Measurements from ENCODE around the gene OGN. TPM values are rescaled to one million over a fixed set of nuclear protein-coding genes. Genes with fewer than 3 reads are reported as not detected.

OGN gene, protein sequence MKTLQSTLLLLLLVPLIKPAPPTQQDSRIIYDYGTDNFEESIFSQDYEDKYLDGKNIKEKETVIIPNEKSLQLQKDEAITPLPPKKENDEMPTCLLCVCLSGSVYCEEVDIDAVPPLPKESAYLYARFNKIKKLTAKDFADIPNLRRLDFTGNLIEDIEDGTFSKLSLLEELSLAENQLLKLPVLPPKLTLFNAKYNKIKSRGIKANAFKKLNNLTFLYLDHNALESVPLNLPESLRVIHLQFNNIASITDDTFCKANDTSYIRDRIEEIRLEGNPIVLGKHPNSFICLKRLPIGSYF
- total RNA-seq (under 1 TPM; 0.10 to 0.41 (median 0.23) TPM), total RNA-seq (0 to 0.48 (median 0.12) reads per million in 29 experiments)
- 0.64 TPM for total RNA-seq (2013)

DNA sequence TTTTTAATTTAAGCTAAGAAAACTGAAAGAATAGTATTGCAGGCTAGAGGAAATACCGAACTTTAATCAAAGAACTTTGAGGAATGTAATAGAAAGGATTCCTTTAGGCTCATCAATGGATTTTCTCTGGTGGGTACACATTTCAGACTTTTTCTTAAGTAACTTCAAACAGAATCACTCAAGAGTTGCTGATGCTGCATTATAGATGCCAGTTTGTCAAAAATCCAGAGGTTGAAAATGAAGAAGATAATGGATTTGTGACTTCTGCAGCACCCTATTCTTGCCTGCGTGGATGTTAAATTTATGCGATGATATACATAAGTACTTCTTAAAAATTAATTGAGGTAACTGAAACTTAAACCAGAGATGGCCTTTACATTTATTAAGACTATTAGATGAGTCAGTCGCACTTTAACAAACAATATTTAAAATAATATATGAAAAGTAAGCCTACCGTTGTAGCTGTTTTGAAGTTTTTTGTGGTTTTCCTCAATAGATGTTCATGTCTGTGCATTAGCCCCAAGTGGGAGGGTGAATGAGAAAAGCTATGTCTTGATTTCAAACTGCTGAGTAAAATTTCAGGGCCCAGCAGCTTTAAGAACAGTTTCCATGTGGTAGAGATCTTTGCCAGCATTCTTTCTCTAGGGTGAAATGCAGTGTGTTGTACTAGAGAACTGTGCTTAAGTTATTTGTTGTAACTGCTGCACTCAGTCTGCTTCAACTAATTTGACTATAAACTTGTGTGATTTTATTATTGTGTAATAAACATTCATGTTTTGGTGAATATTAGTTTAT is at the start of gene OGN:
TSS of gene OGN (minus strand) at position 537 of the 795 bp plus-strand sequence. CDS start 1,171 bp downstream, outside the sequence.
- H3K27ac ChIP-seq (ENCODE audit: low read length): no peak within 1 kb of the TSS
- no peaks in the 10 kb centered on the region for H3K27me3 ChIP-seq (replicated peaks in 1 of 2; ENCODE audit: control insufficient read depth in 2 of 2, extremely low read depth in 1 of 2, insufficient read depth in 2 of 2, low read length in 1 of 2)
- ChIA-PET CTCF (interaction anchor here in 1 of 2 donors (0.6 kb wide), 1 partner anchor 21 kb away, joined by 3 read pairs; no protein-coding TSS in a partner anchor), POLR2A (interaction anchor here in 1 of 2 donors (0.7 kb wide), 1 partner anchor 40 kb away, joined by 3 read pairs; no protein-coding TSS in a partner anchor)
- Mint-ChIP-seq H3K27me3 (no peaks in the 10 kb centered on the region), H3K36me3 (no peaks in the 10 kb centered on the region), H3K9me3 (no peaks in the 10 kb centered on the region), H3K27ac (peak within 1 kb of the TSS in 1 of 2 donors; percentile 36), H3K4me3 (no peak within 1 kb of the TSS), H3K4me1 (peaks cover 29 to 30% (median 29%) of the 10 kb centered on the region in 3 donors)
- no peak within 1 kb of the TSS for H3K4me3 ChIP-seq (ENCODE audit: control insufficient read depth in 1 of 2, extremely low read depth in 1 of 2, low read length in 1 of 2)
- no peaks in the 10 kb centered on the region for H3K36me3 ChIP-seq (ENCODE audit: control insufficient read depth in 2 of 2, extremely low read depth in 1 of 2, insufficient read depth in 1 of 2, low read length in 1 of 2)
- DNase-seq (no peak), ATAC-seq (replicated peaks in 1 of 4) (no peak)
- H3K4me1 ChIP-seq (ENCODE audit: control insufficient read depth in 1 of 2, extremely low read depth in 1 of 2, insufficient read depth in 2 of 2, low read length in 2 of 2): peaks cover 14 to 26% of the 10 kb centered on the region in 2 experiments
- no CpG with 5 or more reads among the region's 5 CpGs for WGBS (ENCODE audit: insufficient coverage)
- H3K9me3 ChIP-seq: no peaks in the 10 kb centered on the region

DNA sequence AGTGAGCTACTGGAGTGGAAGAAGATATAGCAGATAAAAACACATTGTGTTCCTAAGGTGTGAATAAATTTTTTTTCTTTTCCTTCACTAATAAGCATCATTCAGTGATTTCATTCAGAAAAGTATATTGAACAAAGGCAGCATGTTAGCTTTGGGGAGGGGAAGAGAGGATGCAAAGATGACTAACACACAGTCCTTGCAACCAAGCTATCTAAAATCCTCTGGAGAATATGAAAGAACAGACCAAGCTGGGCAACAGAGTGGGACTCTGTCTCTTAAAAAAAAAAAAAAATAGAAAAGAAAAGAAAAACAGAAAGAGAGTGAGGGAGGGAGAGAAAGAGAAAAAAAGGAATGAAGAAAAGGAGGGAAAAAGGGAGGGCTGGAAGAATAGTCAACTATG is 42.2 kb upstream of the OGN start:
- DNase-seq: no peak
- POLR2A ChIA-PET: interaction anchor here (0.6 kb wide), 2 partner anchors 9 to 234 kb away, joined by 4 to 9 read pairs; no protein-coding TSS in a partner anchor
- Mint-ChIP-seq H3K4me1 (no peaks in the 10 kb centered on the region), H3K27me3 (no peaks in the 10 kb centered on the region), H3K4me3 (no peak overlapping the region), H3K9me3 (no peaks in the 10 kb centered on the region), H3K27ac (no peak overlapping the region), H3K36me3 (no peaks in the 10 kb centered on the region)
- no peak overlapping the region for H3K4me3 ChIP-seq (ENCODE audit: control insufficient read depth in 1 of 2, extremely low read depth in 1 of 2, low read length in 1 of 2)
- no peaks in the 10 kb centered on the region for H3K9me3 ChIP-seq
- no peaks in the 10 kb centered on the region for H3K4me1 ChIP-seq (ENCODE audit: control insufficient read depth in 1 of 2, extremely low read depth in 1 of 2, insufficient read depth in 2 of 2, low read length in 2 of 2)
- no peaks in the 10 kb centered on the region for H3K36me3 ChIP-seq (ENCODE audit: control insufficient read depth in 2 of 2, extremely low read depth in 1 of 2, insufficient read depth in 1 of 2, low read length in 1 of 2)
- CTCF ChIA-PET: interaction anchor here in 1 of 2 donors (0.7 kb wide), 1 partner anchor 12 kb away, joined by 5 read pairs; no protein-coding TSS in a partner anchor
- ATAC-seq (replicated peaks in 1 of 4): no peak
- H3K27ac ChIP-seq (ENCODE audit: low read length): no peak overlapping the region
- H3K27me3 ChIP-seq (replicated peaks in 1 of 2; ENCODE audit: control insufficient read depth in 2 of 2, extremely low read depth in 1 of 2, insufficient read depth in 2 of 2, low read length in 1 of 2): no peaks in the 10 kb centered on the region

DNA sequence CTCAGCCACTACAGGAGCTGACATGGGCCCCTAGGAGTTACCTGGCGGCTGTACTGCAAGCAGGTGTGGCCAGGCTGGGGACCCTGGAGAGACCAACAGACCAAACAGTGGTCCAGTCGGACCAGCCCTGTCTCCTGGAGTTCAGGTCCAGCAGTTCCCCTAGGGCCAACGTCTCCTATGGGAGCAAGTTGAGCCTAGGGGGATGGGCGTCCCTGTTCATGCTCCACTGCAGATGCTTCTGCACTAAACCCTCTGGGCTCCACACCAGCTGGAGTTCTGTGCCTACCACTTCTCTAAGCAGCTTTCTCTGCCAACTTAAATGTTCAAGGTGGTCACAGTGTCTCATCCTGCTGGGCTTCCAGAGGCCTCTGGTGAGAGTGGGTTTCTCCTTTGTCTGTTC is 40.5 kb upstream of the OGN start:
- Histone ChIP-seq H3K27ac (ENCODE audit: low read length) (no peak overlapping the region), H3K9me3 (no peaks in the 10 kb centered on the region), H3K36me3 (ENCODE audit: control insufficient read depth in 2 of 2, extremely low read depth in 1 of 2, insufficient read depth in 1 of 2, low read length in 1 of 2) (no peaks in the 10 kb centered on the region), H3K4me3 (ENCODE audit: control insufficient read depth in 1 of 2, extremely low read depth in 1 of 2, low read length in 1 of 2) (no peak overlapping the region), H3K4me1 (ENCODE audit: control insufficient read depth in 1 of 2, extremely low read depth in 1 of 2, insufficient read depth in 2 of 2, low read length in 2 of 2) (peaks cover 0 to 5% of the 10 kb centered on the region in 2 experiments), H3K27me3 (replicated peaks in 1 of 2; ENCODE audit: control insufficient read depth in 2 of 2, extremely low read depth in 1 of 2, insufficient read depth in 2 of 2, low read length in 1 of 2) (no peaks in the 10 kb centered on the region)
- no peak for DNase-seq
- Mint-ChIP-seq H3K9me3 (no peaks in the 10 kb centered on the region), H3K36me3 (no peaks in the 10 kb centered on the region), H3K4me1 (peaks cover 0 to 9% (median 0%) of the 10 kb centered on the region in 3 donors), H3K27me3 (no peaks in the 10 kb centered on the region), H3K27ac (no peak overlapping the region), H3K4me3 (no peak overlapping the region)
- 98% methylated on average over 4 of the region's 4 CpGs for WGBS (ENCODE audit: insufficient coverage)
- POLR2A ChIA-PET: no interaction called here
- CTCF ChIA-PET: interaction anchor here in 1 of 2 donors (0.6 kb wide), 1 partner anchor 65 kb away, joined by 3 read pairs; no protein-coding TSS in a partner anchor
- no peak for ATAC-seq (replicated peaks in 1 of 4)

DNA sequence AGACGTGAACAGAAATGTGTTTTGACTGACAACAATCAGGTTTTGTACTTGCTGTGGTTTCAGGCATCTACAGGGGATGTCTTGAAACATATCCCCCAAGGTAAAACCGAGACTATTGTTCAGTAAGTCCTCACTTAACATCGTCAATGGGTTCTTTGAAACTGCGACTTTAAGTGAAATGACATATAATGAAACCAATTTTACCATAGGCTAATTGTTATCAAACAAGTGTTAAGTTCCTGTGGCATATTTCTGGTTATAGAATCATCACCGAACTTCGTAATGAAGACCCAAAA is 36.3 kb upstream of the OGN start:
- ATAC-seq (replicated peaks in 1 of 4): peak in 2 of 4 experiments; percentile 9 to 66
- POLR2A ChIA-PET: interaction anchor here in 1 of 2 donors (0.6 kb wide), 1 partner anchor 85 kb away, joined by 4 read pairs; no protein-coding TSS in a partner anchor
- H3K27me3 ChIP-seq (replicated peaks in 1 of 2; ENCODE audit: control insufficient read depth in 2 of 2, extremely low read depth in 1 of 2, insufficient read depth in 2 of 2, low read length in 1 of 2): no peaks in the 10 kb centered on the region
- peak overlapping the region in 1 of 2 donors; percentile 9 for H3K4me3 ChIP-seq (ENCODE audit: control insufficient read depth in 1 of 2, extremely low read depth in 1 of 2, low read length in 1 of 2)
- peaks cover 0 to 8% of the 10 kb centered on the region in 2 experiments for H3K4me1 ChIP-seq (ENCODE audit: control insufficient read depth in 1 of 2, extremely low read depth in 1 of 2, insufficient read depth in 2 of 2, low read length in 2 of 2)
- DNase-seq: peak in 1 of 35 experiments; percentile 47
- WGBS (ENCODE audit: insufficient coverage): 20% methylated on average over 1 of the region's 6 CpGs
- H3K9me3 ChIP-seq: no peaks in the 10 kb centered on the region
- Mint-ChIP-seq H3K27me3 (no peaks in the 10 kb centered on the region), H3K36me3 (no peaks in the 10 kb centered on the region), H3K9me3 (no peaks in the 10 kb centered on the region), H3K27ac (peak overlapping the region; percentile 37 to 71), H3K4me3 (peak overlapping the region in 1 of 3 donors; percentile 58), H3K4me1 (peaks cover 0 to 12% (median 0%) of the 10 kb centered on the region in 3 donors)
- H3K36me3 ChIP-seq (ENCODE audit: control insufficient read depth in 2 of 2, extremely low read depth in 1 of 2, insufficient read depth in 1 of 2, low read length in 1 of 2): no peaks in the 10 kb centered on the region
- peak overlapping the region; percentile 61 for H3K27ac ChIP-seq (ENCODE audit: low read length)
- CTCF ChIA-PET: interaction anchor here (0.8 to 1.2 kb wide), 2 partner anchors 98 to 302 kb away, joined by 3 read pairs; no protein-coding TSS in a partner anchor

DNA sequence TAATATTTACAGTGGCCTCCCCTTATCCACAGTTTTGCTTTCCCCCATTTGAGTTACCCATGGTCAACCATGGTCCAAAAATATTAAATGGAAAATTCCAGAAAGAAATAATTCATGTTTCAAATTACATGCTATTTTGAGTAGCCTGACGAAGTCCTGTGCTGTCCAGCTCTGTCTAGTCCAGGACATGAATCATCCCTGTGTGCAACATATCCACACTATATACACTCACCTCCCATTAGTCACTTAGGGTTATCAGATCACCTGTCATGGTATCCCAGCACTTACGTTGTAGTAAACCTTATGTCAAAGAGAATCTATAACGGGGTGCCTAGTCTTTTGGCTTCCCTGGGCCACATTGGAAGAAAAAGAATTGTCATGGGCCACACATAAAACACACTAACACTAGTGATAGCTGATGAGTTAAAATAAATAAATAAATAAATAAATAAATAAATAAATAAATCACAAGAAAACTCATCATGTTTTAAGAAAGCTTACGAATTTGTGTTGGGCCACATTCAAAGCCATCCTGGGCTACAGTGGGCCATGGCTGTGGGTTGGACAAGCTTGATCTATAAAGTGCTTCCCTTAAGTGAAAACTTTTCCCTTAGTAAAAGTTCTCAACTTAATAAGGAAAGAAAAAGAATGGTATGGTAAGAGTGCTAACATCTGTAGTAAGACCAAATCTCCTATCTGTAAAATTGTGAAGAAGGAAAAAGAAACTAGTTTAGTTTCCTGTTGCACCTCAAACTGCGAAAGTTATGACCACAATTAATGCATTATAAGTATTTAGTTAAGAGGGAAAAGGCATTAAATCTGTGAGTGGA is 35.8 kb upstream of the OGN start:
- ChIA-PET POLR2A (no interaction called here), CTCF (interaction anchor here (0.8 to 1.2 kb wide), 2 partner anchors 97 to 301 kb away, joined by 3 read pairs; no protein-coding TSS in a partner anchor)
- ATAC-seq (replicated peaks in 1 of 4): no peak
- WGBS (ENCODE audit: insufficient coverage): 86% methylated on average over 1 of the region's 5 CpGs
- peaks cover 0 to 12% (median 0%) of the 10 kb centered on the region in 3 donors for H3K4me1 Mint-ChIP-seq
- Histone ChIP-seq H3K4me3 (ENCODE audit: control insufficient read depth in 1 of 2, extremely low read depth in 1 of 2, low read length in 1 of 2) (peak overlapping the region in 1 of 2 donors; percentile 9), H3K27ac (ENCODE audit: low read length) (peak overlapping the region; percentile 61), H3K4me1 (ENCODE audit: control insufficient read depth in 1 of 2, extremely low read depth in 1 of 2, insufficient read depth in 2 of 2, low read length in 2 of 2) (peaks cover 0 to 8% of the 10 kb centered on the region in 2 experiments), H3K27me3 (replicated peaks in 1 of 2; ENCODE audit: control insufficient read depth in 2 of 2, extremely low read depth in 1 of 2, insufficient read depth in 2 of 2, low read length in 1 of 2) (no peaks in the 10 kb centered on the region), H3K36me3 (ENCODE audit: control insufficient read depth in 2 of 2, extremely low read depth in 1 of 2, insufficient read depth in 1 of 2, low read length in 1 of 2) (no peaks in the 10 kb centered on the region), H3K9me3 (no peaks in the 10 kb centered on the region)
- H3K4me3 Mint-ChIP-seq: peak overlapping the region in 1 of 3 donors; percentile 58
- no peaks in the 10 kb centered on the region for H3K27me3 Mint-ChIP-seq
- H3K27ac Mint-ChIP-seq: peak overlapping the region; percentile 37 to 71
- no peaks in the 10 kb centered on the region for H3K36me3 Mint-ChIP-seq
- DNase-seq: no peak
- H3K9me3 Mint-ChIP-seq: no peaks in the 10 kb centered on the region
